Neural progenitor cell (in vitro differentiated cells): Measurements from ENCODE around the gene PPL.

Experiments used
- EZH2 ChIP-seq: fragments of 200-600 bp; sonication (generic); IDR thresholded peaks from 2 replicates; pipeline ENCODE4 v1.6.1; 2017; ENCODE audit warnings: antibody characterized with exemption, mild to moderate bottlenecking, moderate library complexity
- EZH2phosphoT487 ChIP-seq: fragments of 200-600 bp; sonication (generic); IDR thresholded peaks from 2 replicates; pipeline ENCODE4 v1.6.1; 2017; ENCODE audit warnings: antibody characterized with exemption
- TF ChIP-seq, protein P1 (sequence below): fragments of 200-600 bp; sonication (generic); IDR thresholded peaks from 2 replicates; pipeline ENCODE4 v1.5.1; 2017; ENCODE audit warnings: antibody characterized with exemption, mild to moderate bottlenecking

DNA sequence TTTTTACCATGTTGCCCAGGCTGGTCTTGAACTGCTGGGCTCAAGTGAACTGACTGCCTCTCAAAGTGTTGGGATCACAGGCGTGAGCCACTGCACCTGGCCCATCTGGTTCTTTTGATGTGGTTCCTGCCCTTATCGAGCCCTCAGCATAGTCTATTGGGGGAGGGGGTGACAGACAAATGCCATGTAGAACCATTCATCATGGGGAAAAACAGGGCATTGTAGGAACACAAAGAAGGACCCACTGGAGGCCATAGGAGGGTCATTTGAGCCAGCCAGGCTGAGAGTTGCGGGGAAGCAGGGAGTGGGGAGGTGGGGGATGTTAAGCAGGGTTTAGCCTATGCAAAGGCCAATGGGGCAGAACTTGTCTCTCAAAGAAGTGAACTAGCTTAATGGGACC lies 33.1 kb upstream of the PPL start:
- TF ChIP-seq EZH2phosphoT487 (no peak), EZH2 (no peak)
- TF ChIP-seq, protein P1, sequence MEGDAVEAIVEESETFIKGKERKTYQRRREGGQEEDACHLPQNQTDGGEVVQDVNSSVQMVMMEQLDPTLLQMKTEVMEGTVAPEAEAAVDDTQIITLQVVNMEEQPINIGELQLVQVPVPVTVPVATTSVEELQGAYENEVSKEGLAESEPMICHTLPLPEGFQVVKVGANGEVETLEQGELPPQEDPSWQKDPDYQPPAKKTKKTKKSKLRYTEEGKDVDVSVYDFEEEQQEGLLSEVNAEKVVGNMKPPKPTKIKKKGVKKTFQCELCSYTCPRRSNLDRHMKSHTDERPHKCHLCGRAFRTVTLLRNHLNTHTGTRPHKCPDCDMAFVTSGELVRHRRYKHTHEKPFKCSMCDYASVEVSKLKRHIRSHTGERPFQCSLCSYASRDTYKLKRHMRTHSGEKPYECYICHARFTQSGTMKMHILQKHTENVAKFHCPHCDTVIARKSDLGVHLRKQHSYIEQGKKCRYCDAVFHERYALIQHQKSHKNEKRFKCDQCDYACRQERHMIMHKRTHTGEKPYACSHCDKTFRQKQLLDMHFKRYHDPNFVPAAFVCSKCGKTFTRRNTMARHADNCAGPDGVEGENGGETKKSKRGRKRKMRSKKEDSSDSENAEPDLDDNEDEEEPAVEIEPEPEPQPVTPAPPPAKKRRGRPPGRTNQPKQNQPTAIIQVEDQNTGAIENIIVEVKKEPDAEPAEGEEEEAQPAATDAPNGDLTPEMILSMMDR: no peak
